NCI-H1105 treated with DMSO at 0.1 percent for 48 hours (cell line): Measurements from ENCODE around the gene TSSK6.
A peak's percentile ranks its signal among the peaks of the same experiment; 100 is the strongest.

ENCODE experiments used
- DNase-seq: peaks from one replicate; lab custom pipeline; 2025; lab: John Stamatoyannopoulos, UW

The TSSK6 gene

DNA sequence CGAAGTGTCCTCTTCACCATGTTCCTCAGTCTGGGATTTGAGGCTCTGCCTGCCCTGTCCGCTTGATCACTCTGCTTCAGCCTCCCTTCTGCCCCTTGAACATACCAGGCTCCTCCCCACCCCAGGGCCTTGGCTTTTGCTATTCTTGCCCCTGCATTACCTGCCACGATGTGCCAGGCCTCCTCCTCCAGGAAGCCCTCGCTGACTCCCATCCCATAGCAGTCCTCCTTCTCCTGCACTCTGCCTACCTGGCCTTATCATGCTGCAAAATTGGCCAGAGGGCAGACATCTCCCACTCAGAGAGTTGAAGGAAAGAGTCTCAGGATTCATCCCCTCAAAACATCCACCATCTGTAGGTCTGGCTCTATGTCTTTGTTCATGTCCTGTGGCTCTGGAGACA is 15.5 kb upstream of the TSSK6 start:
- DNase-seq, result no peak

DNA sequence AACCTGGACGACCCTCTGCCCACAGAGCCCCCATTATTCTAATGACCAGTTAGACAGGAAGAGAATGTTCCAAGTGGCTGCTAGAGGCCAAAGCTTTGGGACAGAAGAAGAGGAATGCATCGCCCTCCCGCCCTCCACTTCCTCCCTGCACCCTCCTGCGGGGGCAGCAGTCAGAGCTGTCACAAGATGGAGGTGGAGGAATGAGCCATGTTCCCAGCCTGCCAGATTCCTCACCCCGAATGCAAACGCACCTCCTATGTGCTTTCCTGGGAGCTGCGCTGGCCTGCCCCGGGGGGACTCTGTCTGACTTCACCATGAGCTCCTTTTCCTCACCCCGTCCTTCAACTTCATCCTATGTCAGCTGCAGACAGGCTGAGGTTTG is 15.1 kb upstream of the TSSK6 start:
- no peak for DNase-seq

DNA sequence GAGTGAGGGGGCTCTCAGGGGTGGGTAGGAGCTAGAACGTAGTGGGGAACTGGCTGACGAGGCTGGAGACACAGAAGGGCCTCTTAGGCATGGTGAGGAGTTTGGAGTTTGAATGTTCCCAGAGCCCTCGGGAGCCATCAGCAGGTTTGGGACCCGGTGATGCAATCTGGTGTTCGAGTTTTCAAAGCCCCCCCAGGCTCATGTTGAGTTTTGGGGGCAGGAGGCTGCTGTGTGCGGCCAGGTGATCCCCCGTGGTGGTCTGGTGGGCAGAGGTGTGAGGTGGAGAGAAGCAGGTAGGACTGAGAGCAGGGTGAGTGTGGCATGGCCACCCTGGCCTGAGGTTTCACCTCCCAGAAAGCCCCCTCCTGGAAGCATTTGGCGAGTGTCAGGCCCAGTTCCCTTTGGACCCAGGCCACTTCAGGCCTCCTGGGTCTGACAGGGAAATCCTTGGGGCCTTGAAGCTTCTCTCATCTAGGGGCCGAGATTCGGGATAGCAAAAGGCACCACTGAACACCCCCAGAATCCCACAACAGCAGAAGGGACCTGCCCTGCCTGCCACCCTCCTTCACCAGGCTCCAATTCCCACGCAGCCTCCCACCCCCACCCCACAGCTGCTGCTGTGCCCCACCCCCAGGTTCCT is 14.6 kb upstream of the TSSK6 start:
- no peak for DNase-seq

DNA sequence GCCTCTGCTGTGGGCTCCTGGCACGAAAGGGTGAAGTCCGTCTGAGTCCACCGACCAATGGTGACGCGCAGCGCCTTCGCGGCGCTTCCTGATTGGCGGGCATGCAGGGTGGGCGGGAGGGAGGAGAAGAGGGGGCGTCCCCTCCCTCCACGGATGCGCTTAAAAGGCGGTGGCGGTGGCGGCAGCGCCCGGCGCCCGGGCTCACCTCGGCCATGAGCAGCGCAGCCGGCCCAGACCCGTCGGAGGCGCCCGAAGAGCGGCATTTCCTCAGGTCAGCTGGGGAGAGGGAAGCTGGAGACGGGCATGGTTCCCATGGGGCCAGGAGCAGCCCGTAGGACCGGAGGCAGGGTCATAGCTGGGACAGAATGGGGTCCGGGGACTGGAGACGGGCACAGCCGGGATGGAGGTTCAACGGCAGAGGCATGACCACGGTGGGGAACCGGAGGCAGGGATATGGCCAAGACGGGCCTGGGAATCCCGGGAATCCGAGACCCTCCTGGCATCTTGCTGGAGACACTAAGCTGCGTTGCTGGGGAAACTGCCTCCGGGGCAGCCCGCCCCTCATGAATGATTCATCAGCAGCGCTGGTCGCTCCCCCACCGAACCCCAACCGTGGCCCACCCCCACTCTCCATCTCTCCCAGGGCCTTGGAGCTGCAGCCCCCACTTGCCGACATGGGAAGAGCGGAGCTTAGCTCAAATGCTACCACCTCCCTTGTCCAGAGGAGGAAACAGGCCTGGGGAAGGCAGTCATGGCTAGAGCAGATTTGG is 13.6 kb upstream of the TSSK6 start, which contains the start of gene YJEFN3:
Gene YJEFN3 (plus strand): TSS at position 191 of the 770 bp plus-strand sequence. CDS start 22 bp downstream, at position 213.
- peak; percentile 82 for DNase-seq

DNA sequence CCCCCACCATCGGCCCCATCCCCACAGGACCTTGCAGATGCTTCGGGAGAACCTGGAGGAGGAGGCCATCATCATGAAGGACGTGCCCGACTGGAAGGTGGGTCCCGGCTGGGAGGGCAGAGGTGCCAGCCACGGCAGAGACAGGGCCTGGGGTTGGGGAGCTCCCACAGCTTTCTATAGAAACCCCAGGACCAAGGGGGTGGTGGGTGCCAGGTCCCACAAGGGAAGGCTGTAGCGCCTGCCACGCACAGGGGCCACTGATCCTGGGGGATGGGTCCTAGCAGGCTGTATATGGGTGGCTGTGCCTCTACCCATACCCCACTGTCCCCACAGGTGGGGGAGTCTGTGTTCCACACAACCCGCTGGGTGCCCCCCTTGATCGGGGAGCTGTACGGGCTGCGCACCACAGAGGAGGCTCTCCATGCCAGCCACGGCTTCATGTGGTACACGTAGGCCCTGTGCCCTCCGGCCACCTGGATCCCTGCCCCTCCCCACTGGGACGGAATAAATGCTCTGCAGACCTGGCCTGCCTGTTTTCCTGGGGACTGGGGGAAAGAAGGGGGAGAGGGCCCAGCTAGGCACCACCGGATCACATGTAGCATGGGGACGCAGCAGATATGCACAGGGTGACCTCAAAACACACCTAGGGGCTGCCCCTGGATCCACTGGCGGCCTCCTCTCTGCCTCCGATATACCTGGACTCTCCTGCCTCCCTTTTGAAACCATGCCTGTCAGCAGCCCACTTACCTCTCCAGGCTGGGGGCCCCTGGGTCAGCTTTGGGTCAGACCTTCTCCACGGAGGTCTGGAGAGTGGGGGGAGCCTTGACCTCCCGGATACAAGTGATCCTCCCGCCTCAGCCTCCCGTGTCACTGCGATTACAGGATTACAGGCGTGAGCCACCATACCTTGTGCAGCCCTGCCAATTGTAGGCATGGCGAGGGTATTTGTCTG is 12.6 kb upstream of the TSSK6 start:
- DNase-seq, result no peak

DNA sequence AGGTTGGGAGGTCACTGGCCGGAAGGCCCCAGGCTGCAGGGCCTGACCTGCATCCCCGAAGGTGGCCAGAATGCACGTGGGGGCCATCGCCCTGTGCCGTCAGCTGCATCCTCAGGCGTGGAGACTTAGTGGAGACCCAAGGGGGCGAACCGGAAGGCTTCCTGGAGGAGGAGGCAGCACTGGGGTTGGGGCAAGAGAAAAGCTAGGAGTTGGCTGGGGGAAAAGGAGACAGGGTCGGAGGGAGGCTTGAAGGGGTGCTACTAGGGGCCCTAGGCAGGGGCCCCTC is 12.0 kb upstream of the TSSK6 start:
- DNase-seq, result no peak

DNA sequence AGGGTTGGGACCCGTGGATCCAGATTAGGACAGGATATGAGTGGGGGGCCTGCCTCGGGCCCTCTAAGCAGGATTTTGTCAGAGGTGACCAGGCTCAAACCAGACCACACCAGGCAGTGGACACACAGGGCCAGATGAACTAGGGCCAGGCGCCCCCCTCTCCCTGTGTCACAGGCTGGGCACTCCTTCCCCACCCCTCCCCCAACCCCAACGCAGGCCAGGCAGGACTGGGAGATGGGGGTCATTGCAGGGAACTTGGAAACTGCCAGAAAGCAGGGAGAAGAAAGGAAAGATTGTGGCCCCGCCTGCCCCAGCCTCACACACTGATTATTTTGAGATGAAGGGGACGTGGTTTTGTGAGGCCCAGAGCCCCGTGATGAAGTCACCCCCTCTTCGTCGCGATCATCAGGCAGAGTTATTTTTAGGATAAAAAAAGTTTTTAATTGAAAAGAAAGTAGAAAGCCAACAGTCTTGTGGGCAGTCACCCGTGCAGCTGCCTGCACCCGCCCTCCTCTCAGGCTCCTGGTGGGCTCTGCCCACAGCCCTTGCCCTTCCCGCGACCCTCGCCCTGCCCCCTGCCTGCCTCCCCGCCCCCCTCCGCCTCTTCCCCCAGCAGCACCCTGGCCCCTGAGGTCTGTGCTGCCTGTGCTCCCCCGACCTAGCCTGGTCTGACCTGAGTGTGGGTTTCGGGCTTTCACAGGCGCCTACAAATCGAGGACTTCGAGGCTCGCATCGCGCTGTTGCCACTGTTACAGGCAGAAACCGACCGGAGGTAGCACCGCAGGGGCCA is 11.4 kb upstream of the TSSK6 start:
- DNase-seq, result no peak

DNA sequence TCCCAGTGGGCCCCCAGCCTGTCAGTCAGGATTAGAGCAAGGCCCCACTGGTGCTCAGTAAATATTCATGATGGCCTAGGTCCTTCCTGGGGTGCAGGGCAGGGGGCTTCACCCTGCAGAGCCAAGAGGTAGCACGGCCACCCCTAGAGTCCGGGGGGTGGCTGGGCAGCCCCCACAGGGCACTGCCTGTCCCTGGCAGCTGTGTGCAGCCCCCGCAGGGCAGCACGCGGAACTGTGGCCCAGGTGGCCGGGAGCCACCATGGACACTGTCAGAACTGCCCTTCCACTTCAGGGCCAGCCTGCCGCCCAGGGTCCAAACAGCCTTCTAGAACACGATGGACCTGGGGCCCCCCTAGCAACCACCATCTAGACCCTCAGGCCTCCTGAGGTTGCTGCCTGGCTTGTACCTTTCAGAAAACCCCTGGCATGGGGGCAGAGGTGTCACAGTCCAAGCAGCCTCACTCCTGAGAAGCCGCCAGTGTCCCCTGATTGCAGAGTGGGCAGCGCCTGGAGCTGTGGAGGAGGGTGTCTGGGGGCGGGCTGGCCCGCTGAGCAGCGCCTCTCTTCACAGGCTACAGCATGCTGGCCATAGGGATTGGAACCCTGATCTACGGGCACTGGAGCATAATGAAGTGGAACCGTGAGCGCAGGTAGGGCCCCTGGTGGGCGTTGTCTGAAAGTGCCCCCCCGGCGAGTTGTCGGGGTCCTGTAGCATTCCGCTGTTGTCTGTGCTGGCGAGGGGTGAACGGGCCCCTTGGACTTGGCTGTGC is 10.4 kb upstream of the TSSK6 start:
- no peak for DNase-seq

DNA sequence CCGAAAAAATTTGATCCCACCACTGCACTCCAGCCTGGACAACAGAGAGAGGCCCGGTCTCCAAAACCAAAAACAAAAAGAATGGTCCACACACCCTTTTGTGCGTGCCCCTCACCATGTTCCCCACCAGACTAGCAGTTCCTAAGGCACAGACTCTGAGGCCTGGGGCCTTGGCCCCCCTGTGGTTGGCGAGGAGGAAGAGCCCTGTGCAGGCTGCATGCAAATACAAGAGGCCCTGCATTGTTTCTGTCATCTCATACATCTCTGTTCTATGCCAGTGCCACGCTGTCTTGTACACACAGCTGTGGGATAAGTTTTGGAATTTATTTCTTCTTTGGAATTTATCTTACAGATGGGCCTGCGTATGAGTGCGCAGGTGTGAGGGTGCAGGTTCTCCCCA is 8.7 kb upstream of the TSSK6 start:
- no peak for DNase-seq

DNA sequence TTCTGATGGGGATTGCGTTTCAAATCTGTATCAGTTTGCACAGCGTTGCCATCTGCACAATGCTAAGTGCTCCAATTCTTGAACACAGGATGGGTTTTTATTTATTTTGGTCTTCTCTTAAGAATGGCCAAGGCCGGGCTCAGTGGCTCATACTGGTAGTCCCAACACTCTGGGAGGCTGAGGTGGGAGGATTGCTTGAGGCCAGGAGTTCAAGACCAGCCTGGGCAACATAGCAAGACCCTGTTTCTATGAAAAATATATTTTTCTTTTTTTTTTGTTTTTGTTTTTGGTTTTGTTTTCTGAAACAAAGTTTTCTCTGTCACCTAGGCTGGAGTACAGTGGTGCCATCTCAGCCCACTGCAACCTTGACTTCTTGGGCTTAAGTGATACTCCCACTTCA is 7.8 kb upstream of the TSSK6 start:
- no peak for DNase-seq

DNA sequence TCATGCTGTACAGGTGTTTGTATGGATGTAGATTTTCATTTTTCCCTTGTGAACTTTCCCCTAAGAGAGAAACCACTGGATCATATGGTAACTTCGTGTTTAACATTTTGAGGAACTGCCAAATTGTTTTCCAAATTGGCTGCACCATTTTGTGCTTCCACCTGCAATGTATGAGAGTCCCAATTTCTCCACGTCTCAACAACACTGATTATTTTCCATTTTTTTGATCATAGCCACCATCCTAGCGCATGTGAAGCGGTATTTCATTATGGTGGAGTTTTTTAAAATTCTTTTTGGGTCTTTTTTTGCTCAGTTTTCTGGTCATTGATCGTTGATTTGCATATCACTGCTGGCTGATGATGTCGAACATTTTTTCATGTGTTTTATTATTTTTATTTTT is 5.6 kb upstream of the TSSK6 start:
- no peak for DNase-seq

DNA sequence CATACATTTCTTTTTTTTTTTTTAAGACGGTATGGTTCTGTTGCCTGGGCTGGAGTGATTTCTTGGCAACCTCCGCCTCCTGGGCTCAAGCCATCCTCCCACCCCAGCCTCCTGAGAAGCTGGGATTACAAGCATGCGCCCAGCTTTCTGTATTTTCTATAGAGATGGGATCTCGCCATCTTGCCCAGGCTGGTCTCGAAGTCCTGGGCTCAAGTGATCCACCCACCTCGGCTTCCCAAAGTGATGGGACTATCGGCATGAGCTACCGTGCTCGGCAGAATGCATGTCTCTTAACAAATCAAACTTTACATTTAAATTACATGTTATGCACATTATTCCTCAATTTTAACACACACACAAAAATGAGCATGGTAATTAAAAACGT is 1.9 kb upstream of the TSSK6 start:
- DNase-seq, result no peak

DNA sequence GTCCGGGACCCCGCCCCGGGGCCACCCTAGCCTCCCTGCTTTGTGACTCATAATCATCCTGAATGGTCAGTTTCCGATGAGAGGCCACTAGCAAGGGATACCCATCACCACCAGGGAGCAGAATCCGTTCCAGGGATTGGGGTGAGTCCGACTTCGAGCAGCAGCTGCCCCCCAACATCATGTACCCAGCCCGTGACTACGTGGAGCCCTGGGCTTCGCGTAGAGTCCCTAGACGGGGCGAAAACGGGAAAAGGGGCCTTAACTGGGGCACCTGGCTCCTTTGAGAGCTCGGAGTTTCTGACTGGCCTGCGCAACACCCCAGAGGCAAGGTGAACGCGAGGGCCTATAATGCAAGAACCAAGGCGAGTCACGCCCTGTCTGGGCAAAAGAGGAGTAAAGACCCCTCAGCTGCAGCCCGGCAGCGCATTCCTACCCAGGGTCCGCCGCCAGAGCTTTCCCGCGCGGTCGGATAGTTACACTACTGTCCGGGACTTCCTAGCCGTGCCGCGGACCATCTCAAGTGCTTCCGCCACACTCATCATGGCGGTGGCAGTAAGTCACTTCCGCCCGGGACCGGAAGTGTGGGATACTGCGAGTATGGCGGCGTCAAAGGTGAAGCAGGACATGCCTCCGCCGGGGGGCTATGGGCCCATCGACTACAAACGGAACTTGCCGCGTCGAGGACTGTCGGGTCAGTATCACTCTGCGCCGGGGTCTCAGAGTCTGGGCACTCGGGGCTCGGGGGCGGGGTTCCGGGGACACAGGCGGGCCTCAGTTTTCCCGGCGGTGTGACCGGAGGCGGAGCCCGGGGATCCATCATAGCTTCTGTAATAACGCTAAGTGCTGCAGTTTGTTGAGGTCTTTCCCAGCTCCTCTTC is 533 bp upstream of the TSSK6 start, which contains the start of gene NDUFA13:
Gene NDUFA13 (plus strand): TSS at position 584 of the 878 bp plus-strand sequence. CDS start 14 bp downstream, at position 598.
- peak; percentile 82 for DNase-seq

DNA sequence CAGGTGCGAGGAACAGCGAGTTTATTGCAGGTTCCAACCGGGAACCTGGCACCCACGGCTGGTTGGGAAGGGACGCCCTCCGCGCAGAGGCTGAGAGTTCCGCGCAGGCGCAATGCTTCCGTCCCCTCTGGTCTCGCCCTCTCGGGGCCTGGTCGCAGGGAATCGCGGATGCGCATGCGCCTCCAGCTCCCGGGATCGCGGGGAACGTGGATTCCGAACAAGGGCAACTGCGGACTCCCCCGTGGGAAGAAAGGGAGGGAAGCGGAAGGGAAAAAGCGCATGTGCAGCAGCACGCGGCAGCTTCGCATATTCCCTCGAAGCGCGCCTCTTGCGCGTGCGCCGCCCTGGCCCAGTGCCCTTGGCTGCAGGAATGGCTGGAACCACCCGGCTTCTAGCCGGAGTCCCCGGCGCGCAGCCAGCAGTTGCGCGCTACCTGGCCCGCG is 1.1 kb downstream of the TSSK6 start:
- DNase-seq, result no peak

DNA sequence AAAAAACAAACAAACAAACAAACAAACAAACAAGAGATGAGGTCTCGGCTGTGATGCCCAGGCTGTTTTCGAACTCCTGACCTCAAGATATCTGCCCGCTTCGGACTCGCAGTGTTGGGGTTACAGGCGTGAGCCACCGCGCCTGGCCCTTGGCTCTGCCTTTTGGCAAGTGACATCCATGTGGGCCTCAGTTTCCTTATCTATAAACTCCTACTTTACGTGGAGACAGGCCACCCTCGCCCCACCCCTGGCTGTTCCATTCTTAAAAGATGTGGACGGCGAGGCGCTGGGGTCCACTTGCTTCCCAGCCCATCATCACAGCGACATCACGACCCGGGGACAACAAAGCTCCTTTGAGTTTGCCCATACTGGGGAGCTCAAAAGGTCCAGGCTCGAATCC is 1.7 kb downstream of the TSSK6 start:
- no peak for DNase-seq

DNA sequence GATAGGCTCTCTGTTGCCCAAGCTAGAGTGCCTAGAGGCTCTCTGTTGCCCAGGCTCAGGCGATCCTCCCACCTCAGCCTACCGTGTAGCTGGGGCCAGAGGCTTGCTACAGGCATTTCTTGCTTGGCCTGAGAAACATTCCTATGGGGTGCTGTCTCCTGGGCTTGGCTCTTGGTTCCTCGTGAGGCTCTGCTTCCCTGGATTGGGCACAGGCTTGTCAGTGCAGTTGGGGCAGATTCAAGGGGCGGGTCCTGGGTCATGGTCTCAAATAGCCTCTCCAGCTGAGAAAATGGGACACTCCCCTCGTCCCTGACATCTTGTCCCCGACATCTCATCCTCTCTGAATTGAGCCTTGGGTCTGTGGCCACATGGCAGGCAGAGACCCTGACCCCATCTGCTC is 4.9 kb downstream of the TSSK6 start:
- no peak for DNase-seq

DNA sequence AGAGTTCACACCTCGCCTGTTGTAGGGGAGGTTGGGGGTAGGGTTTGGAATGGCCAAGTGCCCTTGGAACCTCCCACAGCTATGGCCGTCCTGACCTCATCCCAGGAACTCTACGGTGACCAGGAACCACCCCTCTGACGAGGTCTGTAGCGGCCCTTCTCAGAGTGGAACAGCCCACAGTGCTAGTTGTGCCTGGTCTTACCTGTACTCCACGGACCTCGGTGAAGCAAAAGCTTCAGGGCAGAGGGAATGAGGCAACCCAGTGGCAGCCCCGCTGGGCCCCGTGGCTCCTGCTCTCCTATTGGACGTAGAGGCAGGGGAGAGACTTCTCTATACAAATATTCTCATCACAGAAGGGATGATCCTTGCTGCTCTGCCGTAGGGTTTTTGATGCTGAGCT is 7.1 kb downstream of the TSSK6 start:
- DNase-seq, result no peak

DNA sequence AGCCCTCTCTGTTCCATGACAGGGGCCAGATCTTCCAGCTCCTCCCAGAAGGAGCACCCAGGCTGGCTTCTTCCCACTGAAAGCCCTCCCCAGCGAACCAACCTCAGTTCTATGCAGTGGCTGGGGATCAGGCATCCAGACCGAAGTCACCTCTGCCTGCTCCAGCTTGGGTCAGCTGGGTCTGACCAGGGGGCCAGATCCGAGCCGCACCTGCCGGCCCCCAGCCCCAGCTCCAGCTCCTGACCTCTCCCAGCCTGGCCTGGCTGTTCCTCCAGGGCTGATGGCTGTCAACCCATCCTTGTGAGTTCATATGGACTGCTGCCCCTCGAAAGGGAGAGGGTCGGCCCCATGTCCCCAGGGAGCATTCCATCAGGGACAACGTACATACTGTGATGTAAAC is 8.0 kb downstream of the TSSK6 start:
- no peak for DNase-seq

DNA sequence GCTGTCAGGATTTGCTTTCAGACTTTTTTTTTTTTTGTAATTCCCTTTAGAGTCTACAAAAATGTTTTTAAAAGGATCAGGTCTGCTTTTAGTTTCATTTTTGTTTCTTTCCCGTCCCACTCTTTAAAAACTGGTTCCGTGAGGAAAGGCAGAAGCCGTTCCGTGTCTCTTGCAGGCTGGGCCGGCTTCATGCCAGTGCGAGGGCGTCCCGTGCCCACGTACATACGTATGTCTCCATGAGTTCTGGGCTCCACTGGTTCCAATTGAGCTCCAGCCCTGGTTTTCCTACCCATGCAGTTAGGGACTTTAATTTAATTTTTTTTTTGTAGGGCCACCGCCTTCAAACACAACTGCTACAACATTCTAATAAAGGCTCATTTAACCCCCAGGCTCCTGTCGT is 8.8 kb downstream of the TSSK6 start:
- no peak for DNase-seq

DNA sequence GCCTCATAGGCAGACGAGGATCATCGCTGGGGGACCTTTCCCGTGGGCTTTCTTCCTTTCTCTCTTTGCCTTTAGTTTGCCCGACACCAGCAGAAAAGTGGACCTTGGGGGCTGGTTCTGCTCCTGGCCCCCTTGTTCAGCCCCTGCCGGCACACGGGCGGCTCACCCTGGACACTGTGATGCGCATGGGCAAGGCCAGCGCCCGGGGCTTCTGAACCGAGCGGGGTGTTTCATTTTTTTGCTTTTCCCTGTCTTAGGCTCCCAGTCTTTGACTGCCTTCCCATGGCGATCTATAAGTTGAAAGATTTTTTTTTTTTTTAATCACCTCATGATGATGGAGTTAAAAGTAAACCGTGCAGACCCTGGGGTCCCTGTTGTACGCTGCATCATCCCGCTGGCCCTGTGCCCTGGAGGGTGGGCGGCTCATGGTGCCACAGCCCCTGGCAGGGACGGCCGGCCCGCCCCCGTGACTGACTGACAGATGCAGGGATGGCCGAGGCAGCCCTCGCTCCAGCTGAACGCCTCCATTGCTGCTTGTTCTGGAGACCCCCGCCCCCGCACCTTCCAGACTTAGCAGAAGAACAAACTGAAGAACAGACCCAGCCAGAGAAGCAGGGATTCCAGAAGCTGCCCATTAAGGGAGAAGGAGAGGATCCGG is 9.6 kb downstream of the TSSK6 start:
- DNase-seq, result no peak
